IPS-NIHi7 (cell line): ENCODE results near the gene PAWR.
"Not testable (repeated sequence)": the region's sequence is repeated elsewhere in the genome, so short reads cannot be mapped to it uniquely, and the experiment has no call there.

Experiments used
- DNase-seq: peaks from one replicate; pipeline ENCODE4 v3.0.0; 2012; ENCODE audit warnings: mixed read lengths; ENCODE audit errors: extremely low spot score

PAWR gene

DNA sequence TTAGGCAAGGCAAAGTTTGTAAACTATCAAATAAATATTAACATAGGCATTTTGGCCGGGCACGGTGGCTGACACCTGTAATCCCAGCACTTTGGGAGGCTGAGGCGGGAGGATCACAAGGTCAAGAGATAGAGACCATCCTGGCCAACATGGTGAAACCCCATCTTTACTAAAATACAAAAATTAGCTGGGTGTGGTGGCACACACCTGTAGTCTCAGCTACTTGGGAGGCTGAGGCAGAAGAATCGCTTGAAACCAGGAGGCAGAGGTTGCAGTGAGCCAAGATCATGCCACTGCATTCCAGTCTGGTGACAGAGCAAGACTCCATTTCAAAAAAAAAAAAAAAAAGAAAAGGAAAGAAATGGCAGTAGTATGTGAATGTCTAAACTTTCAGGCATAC lies 43.9 kb downstream of the PAWR start:
- DNase-seq, result not testable (repeated sequence)

DNA sequence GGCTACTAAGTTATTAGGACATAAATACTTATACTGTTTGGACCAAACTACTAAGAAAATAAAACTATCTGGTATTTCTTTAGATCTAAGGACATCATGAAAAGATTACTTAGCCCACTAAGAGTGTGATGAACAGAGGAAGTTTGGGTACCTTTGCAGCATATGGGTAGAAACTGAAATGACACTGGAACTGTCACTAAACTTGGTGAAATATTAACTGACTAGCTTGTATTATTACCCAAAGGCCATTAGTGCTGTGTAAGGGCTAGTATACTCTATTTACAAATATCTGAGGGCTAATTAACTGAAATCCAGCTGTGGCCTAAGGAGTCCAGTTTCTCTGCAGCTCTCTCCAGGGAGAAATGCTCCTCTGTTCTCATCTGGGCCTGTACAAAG lies 45.5 kb downstream of the PAWR start:
- DNase-seq, result no peak

DNA sequence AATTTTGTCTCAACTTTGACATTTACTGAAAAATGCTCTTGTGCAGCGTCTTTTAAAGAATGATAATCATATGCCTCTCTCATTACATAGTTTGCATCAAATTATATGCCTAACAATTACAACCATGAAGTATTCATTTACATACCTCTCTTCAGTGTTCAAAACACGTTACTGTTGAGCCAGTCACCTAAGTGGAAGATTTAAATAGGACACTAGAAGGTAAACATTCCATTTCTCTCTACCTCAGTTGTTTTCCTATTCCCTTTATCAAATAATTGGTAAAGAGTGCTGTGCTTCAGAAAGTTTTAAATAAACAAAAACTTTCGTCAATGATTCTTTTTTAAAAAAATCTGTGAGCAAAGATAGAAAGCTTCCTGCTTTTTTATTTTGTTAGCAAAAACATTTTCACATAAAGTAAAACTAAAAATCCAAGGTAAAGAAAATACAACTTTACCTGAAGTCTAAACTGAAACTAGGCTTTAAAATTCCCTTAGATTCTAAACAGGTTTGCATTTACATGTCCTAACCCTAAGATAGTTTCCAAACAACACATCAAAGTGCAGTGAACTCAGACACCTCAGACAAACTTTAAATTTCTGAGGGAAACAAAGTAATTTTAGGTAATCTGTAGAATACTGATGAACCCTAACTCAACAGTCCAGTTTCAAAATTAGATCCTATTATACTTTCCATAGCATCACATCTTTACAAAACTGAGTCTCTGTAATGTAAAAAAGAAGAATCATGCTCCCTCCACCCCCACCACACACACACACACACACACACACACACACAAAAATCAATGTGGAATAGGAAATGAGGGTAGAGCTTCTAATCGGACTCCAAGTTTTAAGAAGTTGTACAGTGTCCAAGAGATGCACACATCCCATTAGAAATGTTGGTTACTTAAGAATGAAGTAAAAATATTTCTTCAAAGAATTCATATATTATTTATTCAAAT lies 46.2 kb downstream of the PAWR start:
- DNase-seq, result no peak

DNA sequence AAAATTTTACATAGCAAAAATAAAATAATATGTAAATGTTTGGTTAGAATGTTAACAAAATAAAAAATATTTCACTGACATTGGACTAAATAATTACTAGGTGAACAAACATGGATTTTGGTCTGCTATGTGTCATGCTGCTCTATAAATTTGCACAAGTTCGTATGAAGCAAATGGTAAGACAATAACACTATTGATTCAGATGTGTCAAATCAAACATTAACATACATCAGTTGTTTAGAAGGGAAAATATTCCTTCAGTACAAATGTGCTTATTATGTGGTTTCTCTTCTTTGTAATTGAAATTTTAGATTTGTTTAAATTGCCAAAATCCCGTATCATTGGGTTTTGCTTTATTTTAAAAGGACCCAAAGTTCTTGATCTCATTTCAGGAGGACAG lies 46.9 kb downstream of the PAWR start:
- DNase-seq, result no peak

DNA sequence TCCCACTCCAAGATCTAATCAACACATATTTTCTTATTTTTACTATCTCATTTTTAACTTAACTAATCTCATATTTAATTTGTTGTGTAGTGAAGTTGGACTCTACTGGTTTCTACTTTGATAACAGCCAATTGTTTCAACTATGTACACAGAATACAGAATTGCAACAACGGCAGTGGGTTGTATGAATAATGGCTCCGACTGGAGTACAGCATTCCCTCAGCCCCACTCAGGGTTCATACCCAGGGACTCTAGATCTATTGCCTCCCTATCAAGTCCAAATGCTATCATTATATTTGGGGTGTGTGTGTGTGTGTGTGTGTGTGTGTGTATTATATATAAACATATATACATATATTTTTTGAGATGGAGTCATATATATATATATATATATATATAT lies 52.3 kb downstream of the PAWR start:
- no peak for DNase-seq

DNA sequence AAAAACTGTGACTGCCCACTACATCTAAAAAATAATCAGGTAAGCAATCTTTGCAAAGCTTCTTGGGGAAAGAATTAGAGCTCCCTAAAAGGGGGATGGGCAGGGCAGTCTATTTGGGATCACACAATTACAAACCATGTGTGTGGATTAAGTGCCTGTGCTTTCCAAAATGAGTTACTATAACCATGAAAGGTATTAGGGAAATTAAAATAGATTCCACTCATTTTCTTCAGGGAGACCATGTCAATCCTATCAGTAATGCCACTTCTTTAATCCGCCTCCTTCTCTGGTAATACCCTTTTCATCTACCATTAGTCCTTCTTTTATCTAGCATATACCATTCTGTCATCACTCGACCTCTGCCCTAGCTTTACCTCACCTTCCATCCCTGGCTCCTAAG lies 53.7 kb downstream of the PAWR start:
- no peak for DNase-seq

DNA sequence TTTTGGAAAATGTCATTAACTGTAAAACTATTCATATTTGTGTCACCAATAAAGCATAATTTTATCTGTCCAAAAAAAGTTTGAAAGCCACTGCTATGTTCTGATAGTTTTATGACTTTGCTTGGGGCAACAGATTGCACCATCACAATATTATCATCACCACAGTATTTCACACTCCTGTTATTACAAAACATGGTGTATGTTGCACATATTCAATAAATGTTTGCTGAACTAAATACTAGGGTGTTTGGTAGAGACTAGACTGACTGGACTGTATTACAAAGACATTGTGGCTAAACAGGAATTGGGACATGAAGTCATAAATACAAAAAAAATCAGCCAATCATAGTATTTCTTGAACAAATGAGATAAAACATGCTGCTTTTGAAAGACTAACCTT lies 55.1 kb downstream of the PAWR start:
- no peak for DNase-seq

DNA sequence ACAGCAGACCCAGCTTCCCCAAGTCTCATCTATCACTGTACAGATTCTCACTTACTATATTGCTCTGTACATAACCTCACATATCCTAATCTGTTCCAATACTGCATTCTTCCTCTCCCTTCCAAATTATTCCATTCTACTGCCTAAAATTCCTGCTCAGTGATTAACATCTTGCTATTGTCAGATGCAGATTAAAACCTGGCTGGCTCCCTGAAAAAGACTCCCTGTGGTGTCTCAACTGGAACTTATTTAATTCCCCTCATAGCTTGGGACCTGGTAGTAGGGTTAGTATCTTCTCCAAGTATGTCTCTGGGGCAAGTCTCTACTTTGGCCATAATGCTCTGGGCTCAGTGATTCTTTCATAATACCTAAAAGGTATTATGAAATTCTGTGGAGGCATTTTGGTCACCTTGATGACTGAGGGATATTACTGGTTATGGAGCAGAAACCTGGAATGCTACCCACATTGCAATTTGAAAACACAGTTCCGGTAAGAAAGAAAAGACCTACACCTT lies 55.8 kb downstream of the PAWR start:
- peak; percentile 13 for DNase-seq

DNA sequence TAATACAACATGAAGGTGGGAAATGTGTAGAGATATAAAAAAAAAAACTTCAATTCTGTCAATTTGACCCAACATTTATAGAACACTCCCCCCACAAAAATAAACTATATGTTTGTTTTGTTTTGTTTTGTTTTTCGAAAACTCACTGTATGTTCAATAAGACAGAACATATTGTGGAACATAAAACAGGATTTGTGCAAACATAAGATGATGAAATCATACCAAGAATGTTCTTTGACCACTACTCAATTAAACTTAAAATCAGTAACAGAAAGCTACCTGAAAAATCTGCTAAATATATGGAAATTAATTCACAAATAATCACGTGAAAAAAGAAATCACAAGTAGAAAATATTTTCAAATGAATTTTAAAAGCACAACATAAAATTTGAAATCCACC lies 61.2 kb downstream of the PAWR start:
- no peak for DNase-seq

DNA sequence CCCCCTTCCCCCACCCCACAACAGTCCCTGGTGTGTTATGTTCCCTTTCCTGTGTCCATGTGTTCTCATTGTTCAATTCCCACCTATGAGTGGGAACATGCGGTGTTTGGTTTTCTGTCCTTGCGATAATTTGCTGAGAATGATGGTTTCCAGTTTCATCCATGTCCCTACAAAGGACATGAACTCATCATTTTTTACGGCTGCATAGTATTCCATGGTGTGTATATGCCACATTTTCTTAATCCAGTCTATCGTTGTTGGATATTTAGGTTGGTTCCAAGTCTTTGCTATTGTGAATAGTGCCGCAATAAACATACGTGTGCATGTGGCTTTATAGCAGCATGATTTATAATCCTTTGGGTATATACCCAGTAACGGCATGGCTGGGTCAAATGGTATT lies 64.0 kb downstream of the PAWR start:
- not testable (repeated sequence) for DNase-seq

DNA sequence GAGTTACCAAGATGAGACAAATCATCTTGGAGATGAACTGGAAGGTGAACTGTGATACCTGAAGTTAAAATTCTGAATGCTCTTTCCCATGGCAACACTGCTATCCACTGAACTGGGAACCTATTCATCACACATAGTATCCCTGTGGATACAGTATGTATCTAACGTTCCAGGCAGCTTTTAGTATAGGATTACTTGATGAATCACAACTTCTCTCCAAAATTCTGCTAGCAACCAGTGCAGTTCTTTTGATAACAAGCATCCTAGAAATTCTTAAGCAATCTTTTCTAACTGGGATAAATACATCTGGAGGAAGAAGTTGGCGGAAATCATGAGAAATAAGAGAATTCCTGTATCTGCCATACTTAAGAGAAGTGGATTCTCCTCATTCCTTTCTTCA lies 66.4 kb downstream of the PAWR start:
- DNase-seq, result no peak

DNA sequence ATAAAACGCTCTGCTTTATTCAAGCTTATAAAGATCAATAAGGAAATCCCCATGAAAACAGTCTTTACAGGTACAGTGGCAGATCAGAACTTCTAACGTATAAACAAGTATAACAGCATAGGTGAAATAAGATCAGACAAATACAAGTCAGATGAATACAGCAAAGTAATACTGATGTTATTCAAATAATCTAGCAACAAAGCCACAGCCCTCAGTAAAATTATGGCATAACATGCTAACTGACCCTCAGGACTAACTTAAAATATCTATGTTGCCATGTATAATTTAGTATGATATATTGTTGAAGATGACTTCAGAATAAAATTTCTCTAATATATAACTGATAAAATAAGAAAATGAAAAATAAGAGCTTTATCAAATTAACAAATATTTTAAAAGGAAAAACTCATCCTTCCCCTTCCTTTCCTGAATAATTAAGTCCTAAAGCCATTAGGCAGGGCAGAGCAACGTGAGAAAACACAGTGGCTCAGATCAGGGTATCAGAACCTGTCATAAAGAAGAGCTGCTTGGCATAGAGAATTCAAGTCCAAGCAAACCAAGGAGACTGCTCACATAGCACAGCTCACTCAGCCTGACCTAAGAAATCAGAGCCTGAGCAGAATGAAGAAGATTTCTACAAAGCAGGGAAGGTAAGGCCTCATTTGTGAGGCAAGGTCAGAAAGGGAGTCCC lies 70.7 kb downstream of the PAWR start:
- DNase-seq, result no peak

DNA sequence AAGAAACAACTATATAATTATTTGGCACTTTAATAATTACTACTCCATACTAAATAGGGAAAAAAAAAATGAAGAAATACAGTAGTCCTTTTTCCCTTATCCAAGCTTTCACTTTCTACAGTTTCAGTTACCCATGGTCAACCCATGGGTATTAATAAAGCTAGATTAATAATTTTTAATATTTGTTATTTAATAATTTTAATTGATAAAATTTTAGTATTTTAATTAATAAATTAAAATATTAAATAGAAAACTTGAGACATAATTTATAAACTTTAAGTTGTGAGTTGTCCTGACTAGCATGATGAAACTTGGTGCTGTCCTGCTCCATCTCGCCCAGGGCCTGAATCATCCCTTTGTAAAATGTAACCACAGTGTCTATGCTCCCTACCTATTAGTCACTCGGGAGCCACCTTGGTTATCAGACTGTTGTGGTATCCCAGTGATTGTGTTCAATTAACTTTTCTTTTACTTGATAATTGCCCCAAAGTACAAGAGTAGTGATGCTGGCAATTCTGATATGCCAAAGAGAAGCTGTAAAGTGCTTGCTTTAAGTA lies 71.8 kb downstream of the PAWR start:
- no peak for DNase-seq

DNA sequence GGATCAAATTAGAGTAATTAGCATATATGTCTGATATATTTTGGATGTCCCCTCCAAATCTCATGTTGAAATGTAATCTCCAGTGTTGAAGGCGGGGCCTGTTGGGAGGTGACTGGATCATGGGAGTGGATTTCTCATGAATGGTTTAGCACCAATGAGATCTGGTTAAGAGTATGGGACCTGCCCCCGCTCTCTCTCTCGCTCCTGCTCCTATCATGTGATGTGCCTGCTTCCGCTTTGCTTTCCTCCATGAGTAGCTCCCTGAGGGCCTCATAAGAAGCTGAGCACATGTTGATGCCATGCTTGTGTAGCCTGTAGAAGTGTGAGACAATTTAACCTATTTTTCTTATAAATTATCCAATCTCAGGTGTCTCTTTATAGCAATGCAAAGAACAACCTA lies 73.1 kb downstream of the PAWR start:
- no peak for DNase-seq

DNA sequence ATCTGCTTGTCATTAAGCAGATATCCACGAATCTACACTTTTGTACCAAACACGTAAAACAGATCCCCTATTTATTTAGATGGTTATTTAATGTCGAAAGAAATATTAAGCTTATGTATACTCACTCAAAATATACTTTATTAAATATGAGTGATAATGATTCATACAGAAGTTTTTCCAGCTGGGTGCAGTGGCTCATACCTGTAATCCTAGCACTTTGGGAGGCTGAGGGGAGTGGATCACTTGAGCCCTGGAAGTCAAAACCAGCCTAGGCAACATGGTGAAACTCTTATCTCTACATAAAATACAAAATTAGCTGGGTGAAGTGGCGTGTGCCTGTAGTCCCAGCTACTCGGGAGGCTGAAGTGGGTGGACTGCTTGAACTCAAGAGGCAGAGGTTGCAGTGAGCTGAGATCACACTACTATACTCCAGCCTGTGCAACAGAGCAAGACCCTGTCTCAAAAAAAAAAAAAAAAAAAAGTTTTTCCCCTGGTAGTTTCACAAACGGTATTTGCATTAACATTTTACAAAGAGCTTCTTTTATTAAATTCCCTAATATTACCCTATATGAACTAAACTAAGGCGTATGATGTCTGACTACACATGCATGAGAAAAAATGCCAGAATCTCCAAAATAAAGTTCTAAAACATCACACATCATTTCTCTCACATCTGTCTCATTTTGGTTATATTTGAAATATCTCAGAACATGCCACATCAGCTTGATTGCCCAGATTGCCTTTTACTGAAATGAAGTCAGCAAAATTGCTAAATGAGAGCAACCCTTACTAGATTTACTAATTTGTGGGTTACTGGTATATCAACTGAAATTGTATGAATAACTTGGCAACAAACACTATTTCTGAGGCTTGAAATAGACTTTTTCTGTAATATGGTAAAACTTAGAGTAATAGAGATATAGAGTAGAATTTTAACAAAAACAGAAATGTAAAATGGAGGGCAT lies 74.9 kb downstream of the PAWR start:
- no peak for DNase-seq

DNA sequence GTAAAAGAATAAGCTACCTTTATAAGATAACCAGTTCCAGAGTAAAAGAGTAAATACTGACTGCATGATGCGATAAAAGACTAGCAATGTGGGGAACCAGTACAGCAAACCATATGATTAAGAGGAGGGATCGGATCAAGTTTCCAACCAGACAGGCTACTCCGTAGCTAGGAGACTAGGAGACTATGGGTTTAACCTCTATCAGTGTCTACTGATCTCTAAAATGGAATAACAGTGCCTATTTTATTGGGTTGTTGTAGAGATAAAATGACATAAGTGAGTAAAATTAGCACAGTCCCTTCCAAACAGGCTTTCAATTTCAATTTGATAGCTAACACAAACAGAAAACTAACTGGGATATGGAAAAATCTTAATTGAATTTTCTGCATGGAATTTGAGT lies 76.0 kb downstream of the PAWR start:
- DNase-seq, result no peak

DNA sequence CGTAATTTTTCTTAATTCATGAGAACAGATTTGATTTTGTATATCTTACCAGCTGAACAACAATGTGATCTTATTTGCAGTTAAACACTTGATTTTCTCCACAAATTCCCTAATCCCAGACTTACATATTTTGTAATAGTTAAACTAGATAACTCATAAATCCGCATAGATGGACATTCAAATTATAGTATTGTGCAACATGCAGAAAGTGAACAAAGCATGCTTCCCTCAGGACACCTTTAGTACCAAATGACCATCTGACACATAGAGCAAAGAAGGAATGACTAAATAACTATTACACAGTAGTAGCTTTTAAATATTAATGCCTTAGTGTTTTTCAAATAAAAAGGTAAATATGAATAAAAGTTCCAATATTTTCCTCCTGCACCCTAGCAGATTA lies 88.9 kb downstream of the PAWR start:
- DNase-seq, result no peak

DNA sequence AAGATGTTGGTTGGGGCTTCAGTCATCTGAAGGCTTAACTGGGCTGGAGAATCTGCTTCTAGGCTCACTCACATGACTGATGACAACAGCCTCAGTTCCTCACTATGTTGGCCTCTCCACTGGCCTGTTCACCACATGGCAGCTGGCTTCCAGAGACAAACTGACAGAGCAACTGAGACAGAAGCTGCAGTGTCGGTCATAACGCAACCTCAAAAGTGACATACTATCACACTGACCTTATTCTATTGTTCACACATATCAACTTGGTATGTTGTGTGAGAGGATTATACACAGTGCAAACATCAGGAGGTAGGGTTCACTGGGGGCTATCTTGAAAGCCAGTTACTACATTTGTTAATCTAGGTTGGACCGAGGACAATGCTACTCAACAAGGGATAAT lies 92.9 kb downstream of the PAWR start:
- no peak for DNase-seq

DNA sequence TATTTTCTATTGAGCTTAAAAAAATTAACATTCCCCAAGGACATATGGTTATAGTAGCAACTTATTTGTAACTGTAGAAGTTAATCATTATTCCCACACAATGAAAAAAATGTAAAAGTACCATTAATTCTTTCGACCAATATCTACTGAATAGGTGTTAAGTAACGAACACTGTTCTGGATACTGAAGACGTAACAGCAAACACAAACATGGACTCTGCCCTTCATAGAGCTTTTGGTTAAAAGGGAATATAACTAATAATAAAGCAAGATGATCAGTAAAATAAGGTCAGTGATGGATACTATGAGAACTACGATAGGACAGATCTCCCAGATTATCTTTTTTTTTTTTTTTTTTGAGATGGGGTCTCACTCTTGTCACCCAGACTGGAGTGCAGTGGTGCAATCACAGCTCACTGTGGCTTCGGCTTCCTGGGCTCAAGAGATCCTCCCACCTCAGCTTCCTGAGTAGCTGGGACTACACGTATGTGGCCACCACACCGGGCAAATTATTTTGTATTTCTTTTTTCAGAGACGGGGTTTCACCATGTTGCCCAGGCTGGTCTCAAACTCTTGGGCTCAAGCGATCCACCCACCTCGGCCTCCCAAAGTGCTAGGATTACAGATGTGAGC lies 93.9 kb downstream of the PAWR start:
- no peak for DNase-seq

DNA sequence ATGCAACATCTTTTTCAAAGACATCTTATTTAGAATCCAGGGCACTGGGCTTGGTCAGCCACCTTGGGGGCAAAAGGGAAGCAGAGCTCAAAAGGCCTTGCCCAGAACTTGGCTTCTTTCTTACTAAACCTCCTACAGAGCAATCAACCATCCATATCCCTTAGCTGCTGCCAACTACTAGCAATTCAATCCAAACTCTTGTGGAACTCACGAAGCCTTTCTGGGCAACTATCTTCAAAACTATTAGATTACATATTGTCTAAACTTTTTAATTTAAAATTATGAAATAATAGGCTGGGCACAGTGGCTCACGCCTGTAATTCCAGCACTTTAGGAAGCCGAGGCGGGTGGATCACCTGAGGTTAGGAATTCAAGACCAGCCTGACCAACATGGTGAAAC lies 95.5 kb downstream of the PAWR start:
- no peak for DNase-seq

DNA sequence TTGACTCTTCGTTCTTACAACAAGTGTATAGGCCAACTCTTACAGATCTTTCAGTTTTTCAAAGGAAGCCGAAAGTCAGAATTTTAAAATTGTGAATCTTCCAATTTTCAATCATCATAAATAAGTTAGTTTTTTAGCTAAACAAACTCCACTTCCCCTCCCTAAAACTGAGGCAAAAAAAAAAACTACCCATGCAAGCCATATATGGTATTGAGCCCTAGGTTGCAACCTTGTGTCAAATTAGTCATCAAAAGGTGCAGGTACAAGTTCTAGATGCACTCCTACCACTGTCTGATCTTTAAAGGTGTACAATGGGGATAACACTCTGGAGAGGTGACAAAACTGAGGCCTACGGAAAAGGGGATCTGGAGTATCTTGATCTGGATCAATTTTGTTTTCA lies 97.9 kb downstream of the PAWR start:
- no peak for DNase-seq
